Measurements from ENCODE around the gene ALG1L2.
"Not testable (repeated sequence)": the region's sequence is repeated elsewhere in the genome, so short reads cannot be mapped to it uniquely, and the experiment has no call there.

The ALG1L2 gene

GRCh38 chr3:130136337-130136736 is 54.7 kb downstream of the ALG1L2 start:
- not testable (repeated sequence) for DNase-seq

GRCh38 chr3:130137685-130138084 is 56.1 kb downstream of the ALG1L2 start:
- not testable (repeated sequence) for DNase-seq

GRCh38 chr3:130138992-130139391 is 57.4 kb downstream of the ALG1L2 start:
- not testable (repeated sequence) for DNase-seq

GRCh38 chr3:130140756-130141155 is 59.1 kb downstream of the ALG1L2 start:
- DNase-seq = not testable (repeated sequence)

- not testable (repeated sequence) for DNase-seq
Measured at GRCh38 chr3:130143648-130144327, 62.2 kb downstream of the ALG1L2 start.

- DNase-seq = peak; percentile 50
Measured at GRCh38 chr3:130144328-130144650, 62.7 kb downstream of the ALG1L2 start.

- not testable (repeated sequence) for DNase-seq
Measured at GRCh38 chr3:130145456-130145855, 63.8 kb downstream of the ALG1L2 start.

- DNase-seq = not testable (repeated sequence)
Measured at GRCh38 chr3:130146465-130146864, 64.8 kb downstream of the ALG1L2 start.

Measured in DMS79 (cell line).